Sigmoid colon (tissue), 4 donors: ENCODE results near the gene UBE2G1.

Experiments used
- CTCF ChIP-seq, 4 experiments: fragments of 450-650 bp in 3 of 4; fragments of 200-600 bp in 1 of 4; IDR thresholded peaks; one replicate each; pipeline ENCODE4 v1.5.1; 2016 to 2019; ENCODE audit warnings: antibody characterized with exemption in 4 of 4, mild to moderate bottlenecking in 3 of 4, moderate library complexity in 2 of 4
- EP300 ChIP-seq, 4 donors: sonication (generic); formaldehyde crosslinking; IDR thresholded peaks; one replicate each; pipeline ENCODE4 v1.6.1; 2017; ENCODE audit warnings: antibody characterized with exemption in 4 of 4
- POLR2A ChIP-seq, 2 donors: fragments of 450-650 bp; IDR thresholded peaks; one replicate each; pipeline ENCODE4 v1.6.1; 2016; ENCODE audit warnings: antibody characterized with exemption in 2 of 2, mild to moderate bottlenecking in 2 of 2, moderate library complexity in 2 of 2
- POLR2AphosphoS5 ChIP-seq, 4 donors: sonication (generic); formaldehyde crosslinking; IDR thresholded peaks; one replicate each; pipeline ENCODE4 v1.6.1; 2017; ENCODE audit warnings: antibody characterized with exemption in 4 of 4

DNA sequence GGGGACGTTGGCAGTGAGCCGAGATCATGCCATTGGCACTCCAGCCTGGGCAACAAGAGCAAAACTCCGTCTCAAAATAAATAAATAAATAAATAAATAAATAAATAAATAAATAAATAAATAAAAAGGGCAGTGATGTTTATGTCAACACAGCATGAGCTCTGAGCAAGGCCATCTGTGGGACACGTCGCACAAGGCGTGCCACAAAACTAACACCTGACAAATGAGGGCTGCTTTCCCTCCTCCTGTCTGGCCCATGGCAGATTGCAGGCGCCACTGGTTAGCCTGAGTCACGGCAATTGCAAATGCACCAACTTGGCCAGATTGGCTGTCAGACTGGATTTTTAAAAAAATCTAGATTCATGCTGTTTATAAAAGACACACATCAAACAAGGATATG, 41.4 kb upstream of the UBE2G1 start:
- TF ChIP-seq CTCF (IDR thresholded peaks at IDR 0.05) = no peak
- no peak for TF ChIP-seq EP300 (IDR thresholded peaks at IDR 0.05)
- TF ChIP-seq POLR2A (IDR thresholded peaks at IDR 0.05) = no peak
- no peak for TF ChIP-seq POLR2AphosphoS5 (IDR thresholded peaks at IDR 0.05)
